ENCODE results near the gene COL4A2. TPM values are rescaled to one million over a fixed set of nuclear protein-coding genes. Genes with fewer than 3 reads are reported as not detected.

COL4A2 gene
- polyA plus RNA-seq, 1 experiment = 886 TPM

GRCh38 chr13:110490009-110490770 lies 183.1 kb downstream of the COL4A2 start:
- ChIA-PET CTCF (interaction anchor here (0.8 to 1.0 kb wide), 2 partner anchors 34 to 170 kb away, joined by 3 to 4 read pairs; no protein-coding TSS in a partner anchor), POLR2A (no interaction called here)
- no peak for TF ChIP-seq CTCF (IDR thresholded peaks at IDR 0.05; ENCODE audit: insufficient read depth, low read depth, low read length)
- peaks cover 37% of the 10 kb centered on the region for H3K36me3 ChIP-seq (ENCODE audit: control insufficient read depth, insufficient read depth, low read length)
- DNase-seq (ENCODE audit: low read depth) = no peak
- H3K4me3 ChIP-seq (ENCODE audit: low read depth, low read length) = no peak overlapping the region
- H3K27me3 ChIP-seq (ENCODE audit: control insufficient read depth, insufficient read depth, low read length) = no peaks in the 10 kb centered on the region

- Histone ChIP-seq H3K4me3 (ENCODE audit: low read depth, low read length) (no peak overlapping the region), H3K36me3 (ENCODE audit: control insufficient read depth, insufficient read depth, low read length) (peaks cover 46% of the 10 kb centered on the region), H3K27me3 (ENCODE audit: control insufficient read depth, insufficient read depth, low read length) (no peaks in the 10 kb centered on the region)
- ChIA-PET POLR2A (no interaction called here), CTCF (no interaction called here)
- TF ChIP-seq CTCF (IDR thresholded peaks at IDR 0.05; ENCODE audit: insufficient read depth, low read depth, low read length) = no peak
- no peak for DNase-seq (ENCODE audit: low read depth)
Measured at GRCh38 chr13:110491869-110492678, 185.0 kb downstream of the COL4A2 start.

GRCh38 chr13:110492679-110493593 lies 185.9 kb downstream of the COL4A2 start:
- CTCF ChIA-PET = no interaction called here
- Histone ChIP-seq H3K4me3 (ENCODE audit: low read depth, low read length) (no peak overlapping the region), H3K36me3 (ENCODE audit: control insufficient read depth, insufficient read depth, low read length) (peaks cover 48% of the 10 kb centered on the region), H3K27me3 (ENCODE audit: control insufficient read depth, insufficient read depth, low read length) (no peaks in the 10 kb centered on the region)
- no peak for DNase-seq (ENCODE audit: low read depth)
- TF ChIP-seq CTCF (IDR thresholded peaks at IDR 0.05; ENCODE audit: insufficient read depth, low read depth, low read length) = no peak
- POLR2A ChIA-PET = no interaction called here

- Histone ChIP-seq H3K27me3 (ENCODE audit: control insufficient read depth, insufficient read depth, low read length) (no peaks in the 10 kb centered on the region), H3K36me3 (ENCODE audit: control insufficient read depth, insufficient read depth, low read length) (peaks cover 49% of the 10 kb centered on the region), H3K4me3 (ENCODE audit: low read depth, low read length) (no peak overlapping the region)
- TF ChIP-seq CTCF (IDR thresholded peaks at IDR 0.05; ENCODE audit: insufficient read depth, low read depth, low read length) = no peak
- no peak for DNase-seq (ENCODE audit: low read depth)
- ChIA-PET CTCF (no interaction called here), POLR2A (no interaction called here)
Measured at GRCh38 chr13:110493613-110494012, 186.5 kb downstream of the COL4A2 start.
